IPS-18a (cell line): ENCODE results near the gene SEMA3A.
"Not testable (repeated sequence)": the region's sequence is repeated elsewhere in the genome, so short reads cannot be mapped to it uniquely, and the experiment has no call there.

Source experiments
- H3K27ac ChIP-seq: one replicate; pipeline ENCODE4 v1.5.1; 2013; ENCODE audit warnings: low read length
- H3K27me3 ChIP-seq: one replicate; pipeline ENCODE4 v1.6.1; 2013; ENCODE audit warnings: mild to moderate bottlenecking, low read length; ENCODE audit not compliant: control insufficient read depth, insufficient read depth
- H3K36me3 ChIP-seq: one replicate; pipeline ENCODE4 v1.6.1; 2013; ENCODE audit warnings: low read depth, low read length; ENCODE audit not compliant: control insufficient read depth
- H3K4me1 ChIP-seq: one replicate; pipeline ENCODE4 v1.6.1; 2013; ENCODE audit warnings: low read depth, low read length; ENCODE audit not compliant: control insufficient read depth
- H3K4me3 ChIP-seq: one replicate; pipeline ENCODE4 v1.5.1; 2013; ENCODE audit warnings: low read length
- H3K9ac ChIP-seq: one replicate; pipeline ENCODE4 v1.6.1; 2013; ENCODE audit warnings: mild to moderate bottlenecking, low read length, moderate library complexity
- H3K9me3 ChIP-seq: one replicate; pipeline ENCODE4 v1.6.1; 2013; ENCODE audit warnings: low read depth, low read length; ENCODE audit not compliant: control insufficient read depth

Gene SEMA3A

GRCh38 chr7:84177758-84178412, 16.7 kb downstream of the SEMA3A start:
- no peak overlapping the region for H3K4me3 ChIP-seq
- no peak overlapping the region for H3K27ac ChIP-seq
- H3K4me1 ChIP-seq, result no peaks in the 10 kb centered on the region
- H3K27me3 ChIP-seq, result no peaks in the 10 kb centered on the region
- no peaks in the 10 kb centered on the region for H3K36me3 ChIP-seq
- H3K9me3 ChIP-seq, result peaks cover 11% of the 10 kb centered on the region
- no peak overlapping the region for H3K9ac ChIP-seq

DNA sequence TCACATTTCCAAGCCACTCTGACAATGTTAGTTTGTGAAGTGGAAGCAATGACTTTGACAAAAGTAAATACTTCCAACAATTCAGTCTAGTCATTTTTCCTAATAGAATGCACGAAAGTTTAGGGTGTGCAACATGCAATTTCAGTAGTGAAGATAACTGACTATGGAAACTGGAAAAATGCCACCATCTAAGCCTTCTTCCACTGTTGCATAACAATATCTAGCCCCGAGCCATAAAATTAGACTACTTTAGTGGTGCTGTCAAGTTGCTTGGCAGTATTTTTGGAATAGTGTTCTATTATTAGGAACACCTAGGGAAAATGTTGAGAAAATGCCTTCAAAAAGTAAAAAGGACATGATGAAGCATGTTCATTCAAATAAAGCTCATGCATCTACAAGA, 17.9 kb downstream of the SEMA3A start:
- Histone ChIP-seq H3K4me1 (no peaks in the 10 kb centered on the region), H3K36me3 (no peaks in the 10 kb centered on the region), H3K27me3 (no peaks in the 10 kb centered on the region), H3K4me3 (no peak overlapping the region), H3K9me3 (peaks cover 11% of the 10 kb centered on the region), H3K27ac (no peak overlapping the region), H3K9ac (no peak overlapping the region)

DNA sequence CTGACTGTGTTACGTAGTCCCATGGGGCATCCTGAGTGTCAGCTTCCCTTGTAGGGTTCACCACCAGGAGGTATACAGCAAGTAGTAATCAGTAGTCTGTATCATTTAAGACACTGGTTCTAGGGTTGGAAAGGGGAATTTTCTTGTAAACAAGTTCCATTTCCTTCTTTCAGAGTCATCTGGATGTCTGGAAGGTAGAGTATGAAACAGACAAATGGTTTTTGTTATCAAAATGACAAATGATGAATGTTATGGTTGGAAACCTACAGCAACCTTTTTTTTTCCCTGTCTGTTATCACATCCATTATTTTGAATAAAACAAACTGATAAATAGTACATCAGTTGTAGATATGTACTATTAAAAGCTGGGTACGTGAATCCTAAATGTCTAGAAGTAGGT, 19.1 kb downstream of the SEMA3A start:
- no peaks in the 10 kb centered on the region for H3K27me3 ChIP-seq
- H3K9me3 ChIP-seq, result peaks cover 11% of the 10 kb centered on the region
- no peaks in the 10 kb centered on the region for H3K4me1 ChIP-seq
- H3K36me3 ChIP-seq, result no peaks in the 10 kb centered on the region
- H3K9ac ChIP-seq, result no peak overlapping the region
- H3K27ac ChIP-seq, result no peak overlapping the region
- no peak overlapping the region for H3K4me3 ChIP-seq

- H3K9ac ChIP-seq, result no peak overlapping the region
- H3K27ac ChIP-seq, result no peak overlapping the region
- H3K27me3 ChIP-seq, result no peaks in the 10 kb centered on the region
- peaks cover 11% of the 10 kb centered on the region for H3K9me3 ChIP-seq
- no peak overlapping the region for H3K4me3 ChIP-seq
- H3K36me3 ChIP-seq, result no peaks in the 10 kb centered on the region
- H3K4me1 ChIP-seq, result no peaks in the 10 kb centered on the region
These were observed 23.9 kb downstream of the SEMA3A start for GRCh38 chr7:84170646-84171045.

GRCh38 chr7:84162584-84162983, 32.0 kb downstream of the SEMA3A start:
- H3K4me3 ChIP-seq, result no peak overlapping the region
- H3K4me1 ChIP-seq, result peaks cover 10% of the 10 kb centered on the region
- peak overlapping the region; percentile 10 for H3K27ac ChIP-seq
- H3K36me3 ChIP-seq, result no peaks in the 10 kb centered on the region
- no peak overlapping the region for H3K9ac ChIP-seq
- H3K27me3 ChIP-seq, result no peaks in the 10 kb centered on the region
- no peaks in the 10 kb centered on the region for H3K9me3 ChIP-seq

GRCh38 chr7:84162125-84162524, 32.5 kb downstream of the SEMA3A start:
- no peak overlapping the region for H3K4me3 ChIP-seq
- H3K9me3 ChIP-seq, result no peaks in the 10 kb centered on the region
- peak overlapping the region; percentile 10 for H3K27ac ChIP-seq

GRCh38 chr7:84161398-84161797, 33.2 kb downstream of the SEMA3A start:
- no peaks in the 10 kb centered on the region for H3K27me3 ChIP-seq
- no peaks in the 10 kb centered on the region for H3K36me3 ChIP-seq
- H3K9ac ChIP-seq, result no peak overlapping the region
- peaks cover 20% of the 10 kb centered on the region for H3K4me1 ChIP-seq
- no peak overlapping the region for H3K27ac ChIP-seq
- no peak overlapping the region for H3K4me3 ChIP-seq
- H3K9me3 ChIP-seq, result no peaks in the 10 kb centered on the region

More at GRCh38 chr7:84162125-84162524, 32.5 kb downstream of the SEMA3A start:
- H3K4me1 ChIP-seq, result peaks cover 15% of the 10 kb centered on the region
- no peak overlapping the region for H3K9ac ChIP-seq
- H3K27me3 ChIP-seq, result no peaks in the 10 kb centered on the region
- H3K36me3 ChIP-seq, result no peaks in the 10 kb centered on the region

- Histone ChIP-seq H3K4me1 (peaks cover 20% of the 10 kb centered on the region), H3K27me3 (no peaks in the 10 kb centered on the region), H3K27ac (no peak overlapping the region), H3K36me3 (no peaks in the 10 kb centered on the region), H3K9ac (no peak overlapping the region), H3K9me3 (no peaks in the 10 kb centered on the region), H3K4me3 (no peak overlapping the region)
These were observed 35.2 kb downstream of the SEMA3A start for GRCh38 chr7:84159435-84159834.

- H3K36me3 ChIP-seq, result no peaks in the 10 kb centered on the region
- no peaks in the 10 kb centered on the region for H3K9me3 ChIP-seq
- H3K4me3 ChIP-seq, result no peak overlapping the region
- peaks cover 12% of the 10 kb centered on the region for H3K4me1 ChIP-seq
- no peak overlapping the region for H3K9ac ChIP-seq
- no peak overlapping the region for H3K27ac ChIP-seq
- no peaks in the 10 kb centered on the region for H3K27me3 ChIP-seq
These were observed 37.4 kb downstream of the SEMA3A start for GRCh38 chr7:84157171-84157570.

GRCh38 chr7:84154991-84155781, 39.4 kb downstream of the SEMA3A start:
- Histone ChIP-seq H3K9ac (no peak overlapping the region), H3K36me3 (no peaks in the 10 kb centered on the region), H3K4me3 (no peak overlapping the region), H3K9me3 (no peaks in the 10 kb centered on the region), H3K27me3 (no peaks in the 10 kb centered on the region), H3K4me1 (peaks cover 10% of the 10 kb centered on the region), H3K27ac (no peak overlapping the region)

GRCh38 chr7:84152995-84153394, 41.6 kb downstream of the SEMA3A start:
- Histone ChIP-seq H3K36me3 (no peaks in the 10 kb centered on the region), H3K27ac (no peak overlapping the region)

GRCh38 chr7:84150370-84150769, 44.2 kb downstream of the SEMA3A start:
- H3K27ac ChIP-seq, H3K36me3 ChIP-seq, H3K9me3 ChIP-seq, H3K27me3 ChIP-seq: not testable (repeated sequence)
- Histone ChIP-seq H3K4me3 (peak overlapping the region; percentile 70), H3K4me1 (peaks cover 28% of the 10 kb centered on the region), H3K9ac (peak overlapping the region; percentile 66)

More at GRCh38 chr7:84152995-84153394, 41.6 kb downstream of the SEMA3A start:
- H3K4me1 ChIP-seq, result peaks cover 27% of the 10 kb centered on the region
- no peak overlapping the region for H3K9ac ChIP-seq
- H3K4me3 ChIP-seq, result no peak overlapping the region
- H3K27me3 ChIP-seq, result no peaks in the 10 kb centered on the region
- no peaks in the 10 kb centered on the region for H3K9me3 ChIP-seq
